HepG2 (cell line): ENCODE data around the gene HELZ. TPM values are rescaled to one million over a fixed set of nuclear protein-coding genes. Genes with fewer than 3 reads are reported as not detected.

Experiments used
- ATAC-seq: fragments of 200-7000 bp; cut with Tn5 transposase; 3 replicates; pipeline ENCODE4 v1.9.1; 2020; ENCODE audit warnings: mild to moderate bottlenecking, moderate library complexity
- BruUV-seq: library from RNA; stranded (reverse); fragments of 400-500 nt; replicated peaks from 2 replicates; lab custom pipeline; 2021; lab: Mats Ljungman, UMichigan
- CTCF ChIA-PET: fragments of 300-600 bp; formaldehyde crosslinking; extraction: SDS; loops from one replicate; lab custom pipeline; 2021; ENCODE audit warnings: low total read pairs, inconsistent platforms, low intra/inter-chr PET ratio; lab: Yijun Ruan, JAX
- POLR2A ChIA-PET: fragments of 350-600 bp; sonication (Branson Sonifier 250); formaldehyde crosslinking; loops from one replicate; lab custom pipeline; 2020; ENCODE audit warnings: antibody characterized with exemption, inconsistent platforms; lab: Yijun Ruan, JAX
- DNase-seq: peaks from one replicate; pipeline ENCODE4 v3.0.0-alpha.2; 2015; ENCODE audit warnings: low spot score
- FAIRE-seq: peaks from 3 replicates; lab custom pipeline; 2011; peaks lifted over from hg19 to GRCh38; lab: Jason Lieb, UNC
- H2AFZ ChIP-seq: one replicate; pipeline ENCODE4 v1.6.1; 2011; ENCODE audit warnings: low read length, inconsistent platforms
- H3K27ac ChIP-seq: fragments of 300-600 bp; 3 replicates; pipeline ENCODE4 v1.8.0; 2011; ENCODE audit warnings: mixed run types, mild to moderate bottlenecking, mixed read lengths, low read length, inconsistent platforms; ENCODE audit not compliant: insufficient read depth; ENCODE audit errors: extremely low read length
- H3K27me3 ChIP-seq, 2 experiments: fragments of 200-600 bp in 1 of 2; 2 replicates in 1 of 2; 3 replicates in 1 of 2; pipeline versions ENCODE4 v1.6.0 to v1.8.0; 2011; ENCODE audit warnings: low read length in 2 of 2, mild to moderate bottlenecking in 2 of 2, moderate library complexity in 2 of 2, inconsistent platforms in 1 of 2; ENCODE audit not compliant: insufficient read depth in 2 of 2, control insufficient read depth in 1 of 2
- H3K36me3 ChIP-seq, 2 experiments: fragments of 200-600 bp in 1 of 2; replicated peaks in 1 of 2; 2 replicates in 1 of 2; 3 replicates in 1 of 2; pipeline versions ENCODE4 v1.5.1 to v1.8.0; 2011; ENCODE audit warnings: low read length in 2 of 2, inconsistent platforms in 1 of 2; ENCODE audit not compliant: insufficient read depth in 2 of 2, control insufficient read depth in 1 of 2
- H3K4me1 ChIP-seq: 2 replicates; pipeline ENCODE4 v1.5.1; 2012; ENCODE audit warnings: low read length, inconsistent platforms; ENCODE audit not compliant: insufficient read depth
- H3K4me2 ChIP-seq: 2 replicates; pipeline ENCODE4 v1.6.0; 2011; ENCODE audit warnings: low read depth, low read length, inconsistent platforms
- H3K4me3 ChIP-seq, 3 experiments: fragments of 200-600 bp in 1 of 3; sonication (generic), shearing (Covaris generic) in 1 of 3; replicated peaks in 1 of 3; 2 replicates each; pipeline ENCODE4 v1.5.1; 2011 to 2016; ENCODE audit warnings: low read length in 3 of 3, inconsistent platforms in 2 of 3, low read depth in 2 of 3, mild to moderate bottlenecking in 2 of 3, control low read depth in 1 of 3, mixed read lengths in 1 of 3; ENCODE audit not compliant: insufficient read depth in 1 of 3
- H3K79me2 ChIP-seq: one replicate; pipeline ENCODE4 v1.6.1; 2011; ENCODE audit warnings: low read length, inconsistent platforms; ENCODE audit not compliant: insufficient read depth
- H3K9ac ChIP-seq: 2 replicates; pipeline ENCODE4 v1.6.0; 2011; ENCODE audit warnings: mild to moderate bottlenecking, low read depth, low read length, inconsistent platforms; ENCODE audit not compliant: insufficient read depth
- H3K9me3 ChIP-seq: 2 replicates; pipeline ENCODE4 v1.5.1; 2012; ENCODE audit warnings: mild to moderate bottlenecking, low read length
- H4K20me1 ChIP-seq: 2 replicates; pipeline ENCODE4 v1.6.0; 2011; ENCODE audit warnings: inconsistent platforms, mild to moderate bottlenecking, low read length, moderate library complexity; ENCODE audit not compliant: insufficient read depth
- AKAP8 ChIP-seq: sonication (generic); formaldehyde crosslinking; IDR thresholded peaks from 2 replicates; pipeline ENCODE4 v1.5.1; 2020; ENCODE audit warnings: mild to moderate bottlenecking, missing genetic modification reagents
- ARHGAP35 ChIP-seq: sonication (generic); formaldehyde crosslinking; IDR thresholded peaks from 2 replicates; pipeline ENCODE4 v1.9.0; 2022; ENCODE audit warnings: mild to moderate bottlenecking, inconsistent platforms, moderate library complexity, missing genetic modification reagents, borderline replicate concordance
- GATAD2A ChIP-seq: IDR thresholded peaks from 2 replicates; pipeline ENCODE4 v1.6.1; 2016
- HNRNPH1 ChIP-seq: fragments of 200-400 bp; formaldehyde crosslinking; optimal IDR thresholded peaks from 2 replicates; pipeline ENCODE3; 2017; ENCODE audit warnings: mild to moderate bottlenecking, low read depth, low read length
- MLLT10 ChIP-seq: sonication (generic); formaldehyde crosslinking; IDR thresholded peaks from 2 replicates; pipeline ENCODE4 v1.4.0; 2020; ENCODE audit warnings: missing genetic modification reagents
- PAF1 ChIP-seq: IDR thresholded peaks from 2 replicates; pipeline ENCODE4 v1.6.1; 2016; ENCODE audit warnings: missing genetic modification reagents, missing compliant biosample characterization
- RBM22 ChIP-seq: fragments of 200-400 bp; formaldehyde crosslinking; optimal IDR thresholded peaks from 2 replicates; pipeline ENCODE3; 2017; ENCODE audit warnings: mild to moderate bottlenecking, low read length, moderate library complexity
- RFXANK ChIP-seq: IDR thresholded peaks from 2 replicates; pipeline ENCODE4 v1.6.1; 2016
- SOX5 ChIP-seq: IDR thresholded peaks from 2 replicates; pipeline ENCODE4 v1.6.1; 2016; ENCODE audit warnings: borderline replicate concordance
- TARDBP ChIP-seq: sonication (generic); formaldehyde crosslinking; IDR thresholded peaks from 2 replicates; pipeline ENCODE4 v1.8.0; 2022; ENCODE audit warnings: mild to moderate bottlenecking, missing genetic modification reagents
- ZBTB3 ChIP-seq: sonication (generic); formaldehyde crosslinking; IDR thresholded peaks from 2 replicates; pipeline ENCODE4 v1.4.0; 2020; ENCODE audit warnings: low read depth, mild to moderate bottlenecking, moderate library complexity, missing genetic modification reagents, borderline replicate concordance
- ZBTB34 ChIP-seq: sonication (generic); formaldehyde crosslinking; IDR thresholded peaks from 2 replicates; pipeline ENCODE4 v1.8.0; 2022; ENCODE audit warnings: mild to moderate bottlenecking, missing genetic modification reagents
- ZNF136 ChIP-seq: sonication (generic); formaldehyde crosslinking; IDR thresholded peaks from 2 replicates; pipeline ENCODE4 v1.8.1; 2022; ENCODE audit warnings: low read depth, mild to moderate bottlenecking, moderate library complexity, missing genetic modification reagents
- ZNF512 ChIP-seq: sonication (generic); formaldehyde crosslinking; IDR thresholded peaks from 2 replicates; pipeline ENCODE4 v1.4.0; 2020; ENCODE audit warnings: mild to moderate bottlenecking, missing genetic modification reagents
- ZNF792 ChIP-seq: IDR thresholded peaks from 2 replicates; pipeline ENCODE4 v1.6.1; 2016
- WGBS: methylation state at CpG from one replicate; pipeline ENCODE4 v1.1.6; 2017; ENCODE audit warnings: low lambda C conversion rate; 5-methylcytosine and 5-hydroxymethylcytosine counted together
- in situ Hi-C: cut with HindIII; loops from 2 replicates; pipeline ENCODE4 v1.10.0; 2017; ENCODE audit warnings: low pct_unique_long_range_greater_than_20kb; ENCODE audit not compliant: extremely low pct_ligation_motif_present
- intact Hi-C: fragments of 100-400 bp; cut with micrococcal nuclease; formaldehyde crosslinking; loops from one replicate; pipeline ENCODE4 v1.10.0; 2022; ENCODE audit not compliant: unreplicated experiment
- polyA plus RNA-seq, 8 experiments: library from polyadenylated mRNA; depleted of rRNA in 3 of 8; stranded (reverse) in 7 of 8; unstranded in 1 of 8; fragments of >200 nt; fragmentation: Illumina TruSeq in 4 of 8; extraction: Trizol in 4 of 8; gene quantifications; 2 replicates each; pipeline versions ENCODE4 v1.2.1 to v1.2.3, GENCODE V29; 2011 to 2016; ENCODE audit warnings: low read depth in 4 of 8, missing spikeins in 1 of 8, mixed read lengths in 1 of 8; ENCODE audit not compliant: insufficient read depth in 1 of 8
- total RNA-seq, 5 experiments: library from RNA; depleted of rRNA; stranded (reverse); fragments of >200 nt; fragmentation: Illumina TruSeq; extraction: Trizol; gene quantifications; 2 replicates each; pipeline ENCODE4 v1.2.3, GENCODE V29; 2016; ENCODE audit warnings: low read depth in 1 of 5

HELZ gene
- total and polyA plus RNA-seq, 2 of the 13 experiments (the other 11 are each of a cell fraction or from before 2014, with no cell fraction given) = 35.3 to 52.4 TPM

GRCh38 chr17:67025216-67025792 is 219.7 kb downstream of the HELZ start (continued):
- TF ChIP-seq ZBTB34 (CRISPR knock-in tag) = no peak

GRCh38 chr17:67024736-67025135 is 220.3 kb downstream of the HELZ start:
- intact Hi-C loops = no loop called here
- no peaks in the 10 kb centered on the region for H3K79me2 ChIP-seq
- in situ Hi-C loops = no loop called here
- BruUV-seq = no TSS peak
- H3K4me2 ChIP-seq = no peak overlapping the region
- no peak overlapping the region for H3K4me3 ChIP-seq
- H3K36me3 ChIP-seq = no peaks in the 10 kb centered on the region
- ChIA-PET CTCF (no interaction called here), POLR2A (no interaction called here)
- WGBS = 59% methylated on average over 12 of the region's 17 CpGs
- H3K4me1 ChIP-seq = peaks cover 11% of the 10 kb centered on the region
- H4K20me1 ChIP-seq = no peaks in the 10 kb centered on the region
- no peaks in the 10 kb centered on the region for H3K9me3 ChIP-seq
- TF ChIP-seq GATAD2A (no peak), TARDBP (CRISPR knock-in tag) (no peak), ZNF512 (CRISPR knock-in tag) (no peak), AKAP8 (CRISPR knock-in tag) (no peak), ZBTB3 (CRISPR knock-in tag) (no peak), RBM22 (no peak), PAF1 (CRISPR knock-in tag) (no peak), MLLT10 (CRISPR knock-in tag) (no peak), RFXANK (CRISPR knock-in tag) (no peak), ZNF136 (CRISPR knock-in tag) (no peak), HNRNPH1 (no peak), ZNF792 (CRISPR knock-in tag) (no peak), ARHGAP35 (no peak), SOX5 (CRISPR knock-in tag) (no peak)
- no peak for FAIRE-seq
- ATAC-seq = no peak
- H3K27ac ChIP-seq = no peak overlapping the region
- DNase-seq = no peak
- H3K9ac ChIP-seq = no peak overlapping the region
- peaks cover 8 to 31% of the 10 kb centered on the region in 2 experiments; a peak in 4 of 5 replicates for H3K27me3 ChIP-seq
- H2AFZ ChIP-seq = no peak overlapping the region
